GM12878 (cell line): Measurements from ENCODE around the gene VAX1.

Source experiments
- BHLHE40 ChIP-seq, 2 experiments: fragments of 450-650 bp in 1 of 2; IDR thresholded peaks; 2 replicates each; pipeline ENCODE4 v1.6.1; 2011 to 2017; ENCODE audit warnings: low read depth in 2 of 2, borderline replicate concordance in 1 of 2, improper control_type of control experiment in 1 of 2, low read length in 1 of 2, mild to moderate bottlenecking in 1 of 2
- FOXM1 ChIP-seq: IDR thresholded peaks from 2 replicates; pipeline ENCODE4 v1.6.1; 2012; ENCODE audit warnings: low read depth, mild to moderate bottlenecking, inconsistent platforms, low read length, moderate library complexity
- SMC3 ChIP-seq: IDR thresholded peaks from 2 replicates; pipeline ENCODE4 v1.6.1; 2011; ENCODE audit warnings: low read length, improper control_type of control experiment, borderline replicate concordance
- SUPT20H ChIP-seq: IDR thresholded peaks from 2 replicates; pipeline ENCODE4 v1.6.1; 2011; ENCODE audit warnings: low read depth, mild to moderate bottlenecking, low read length, moderate library complexity, borderline replicate concordance; ENCODE audit not compliant: control insufficient read depth
- TF ChIP-seq, protein P1 (sequence below): IDR thresholded peaks from 2 replicates; pipeline ENCODE4 v1.6.1; 2011; ENCODE audit warnings: low read depth, low read length, improper control_type of control experiment, borderline replicate concordance
- TF ChIP-seq, protein P2 (sequence below), 3 experiments: IDR thresholded peaks in 2 of 3; conservative IDR thresholded peaks in 1 of 3; 2 replicates each; pipeline ENCODE4 v1.5.1; 2011; ENCODE audit warnings: low read depth in 3 of 3, low read length in 3 of 3, mild to moderate bottlenecking in 3 of 3, control low read depth in 2 of 3, moderate library complexity in 2 of 3, inconsistent platforms in 1 of 3, mixed read lengths in 1 of 3; ENCODE audit not compliant: control insufficient read depth in 2 of 3, insufficient read depth in 1 of 3; ENCODE audit errors: extremely low read depth in 1 of 3

DNA sequence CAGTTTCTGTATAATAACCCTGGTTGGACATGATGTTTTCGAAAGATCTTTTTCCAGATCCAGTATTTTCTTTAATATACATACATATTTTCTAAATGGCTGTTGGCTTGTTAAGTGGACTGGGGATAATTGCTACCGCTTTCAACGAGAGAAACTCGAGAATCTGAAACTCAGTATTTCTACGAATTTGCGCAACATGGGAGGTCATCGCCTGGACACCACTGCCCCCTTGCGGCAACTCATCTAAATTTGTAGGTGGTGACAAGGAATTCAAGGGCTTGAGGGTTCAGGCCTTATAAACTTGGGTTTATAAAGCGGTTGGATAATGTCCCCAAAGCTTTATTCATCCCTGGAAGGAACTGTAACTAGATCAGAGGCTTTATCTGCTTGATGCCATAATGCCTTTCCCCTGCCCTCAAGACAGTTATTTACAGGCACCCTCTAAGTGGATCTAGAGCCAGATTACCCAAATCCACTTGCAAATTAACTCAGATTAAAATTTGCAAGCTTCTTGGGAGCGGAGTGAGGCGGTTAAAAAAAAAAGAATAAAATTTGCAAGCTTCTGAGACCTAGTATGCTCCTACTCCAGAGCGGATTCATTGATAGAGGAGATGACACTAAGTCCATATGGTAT lies 37.9 kb upstream of the VAX1 start:
- no peak for TF ChIP-seq SUPT20H
- TF ChIP-seq BHLHE40 (IDR thresholded peaks at IDR 0.05; ENCODE audit: borderline replicate concordance in 1 of 2, low read depth in 2 of 2, low read length in 1 of 2) = no peak
- TF ChIP-seq, protein P1, sequence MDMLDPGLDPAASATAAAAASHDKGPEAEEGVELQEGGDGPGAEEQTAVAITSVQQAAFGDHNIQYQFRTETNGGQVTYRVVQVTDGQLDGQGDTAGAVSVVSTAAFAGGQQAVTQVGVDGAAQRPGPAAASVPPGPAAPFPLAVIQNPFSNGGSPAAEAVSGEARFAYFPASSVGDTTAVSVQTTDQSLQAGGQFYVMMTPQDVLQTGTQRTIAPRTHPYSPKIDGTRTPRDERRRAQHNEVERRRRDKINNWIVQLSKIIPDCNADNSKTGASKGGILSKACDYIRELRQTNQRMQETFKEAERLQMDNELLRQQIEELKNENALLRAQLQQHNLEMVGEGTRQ = no peak
- TF ChIP-seq, protein P2, sequence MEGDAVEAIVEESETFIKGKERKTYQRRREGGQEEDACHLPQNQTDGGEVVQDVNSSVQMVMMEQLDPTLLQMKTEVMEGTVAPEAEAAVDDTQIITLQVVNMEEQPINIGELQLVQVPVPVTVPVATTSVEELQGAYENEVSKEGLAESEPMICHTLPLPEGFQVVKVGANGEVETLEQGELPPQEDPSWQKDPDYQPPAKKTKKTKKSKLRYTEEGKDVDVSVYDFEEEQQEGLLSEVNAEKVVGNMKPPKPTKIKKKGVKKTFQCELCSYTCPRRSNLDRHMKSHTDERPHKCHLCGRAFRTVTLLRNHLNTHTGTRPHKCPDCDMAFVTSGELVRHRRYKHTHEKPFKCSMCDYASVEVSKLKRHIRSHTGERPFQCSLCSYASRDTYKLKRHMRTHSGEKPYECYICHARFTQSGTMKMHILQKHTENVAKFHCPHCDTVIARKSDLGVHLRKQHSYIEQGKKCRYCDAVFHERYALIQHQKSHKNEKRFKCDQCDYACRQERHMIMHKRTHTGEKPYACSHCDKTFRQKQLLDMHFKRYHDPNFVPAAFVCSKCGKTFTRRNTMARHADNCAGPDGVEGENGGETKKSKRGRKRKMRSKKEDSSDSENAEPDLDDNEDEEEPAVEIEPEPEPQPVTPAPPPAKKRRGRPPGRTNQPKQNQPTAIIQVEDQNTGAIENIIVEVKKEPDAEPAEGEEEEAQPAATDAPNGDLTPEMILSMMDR (IDR thresholded peaks at IDR 0.05 in 2 of 3, conservative IDR thresholded peaks at IDR 0.05 in 1 of 3; ENCODE audit: control insufficient read depth in 2 of 3, extremely low read depth in 1 of 3, insufficient read depth in 1 of 3, low read depth in 3 of 3, low read length in 3 of 3) = peak; percentile 77 to 80 (median 78)
- peak; percentile 52 for TF ChIP-seq SMC3
- TF ChIP-seq FOXM1 = no peak
